ENCODE data around the gene SLC51B. TPM values are rescaled to one million over a fixed set of nuclear protein-coding genes. Genes with fewer than 3 reads are reported as not detected.

SLC51B gene
- total RNA-seq, 6 experiments from 2014 or later, result 0.32 to 10.1 (median 2.7) TPM

GRCh38 chr15:65029736-65030208 lies 15.4 kb upstream of the SLC51B start:
- intact Hi-C loops (cut with DNase I), result loop anchor here (5.0 to 10.0 kb wide), 2 partner anchors 73 to 245 kb away; no protein-coding TSS in a partner anchor
- no peaks in the 10 kb centered on the region for H3K9me3 ChIP-seq
- no peak for DNase-seq
- peaks cover 0 to 12% (median 4%) of the 10 kb centered on the region in 4 donors for H3K36me3 ChIP-seq
- no peaks in the 10 kb centered on the region for H3K27me3 ChIP-seq
- TF ChIP-seq POLR2A (IDR thresholded peaks at IDR 0.05), result no peak
- TF ChIP-seq, protein P1, sequence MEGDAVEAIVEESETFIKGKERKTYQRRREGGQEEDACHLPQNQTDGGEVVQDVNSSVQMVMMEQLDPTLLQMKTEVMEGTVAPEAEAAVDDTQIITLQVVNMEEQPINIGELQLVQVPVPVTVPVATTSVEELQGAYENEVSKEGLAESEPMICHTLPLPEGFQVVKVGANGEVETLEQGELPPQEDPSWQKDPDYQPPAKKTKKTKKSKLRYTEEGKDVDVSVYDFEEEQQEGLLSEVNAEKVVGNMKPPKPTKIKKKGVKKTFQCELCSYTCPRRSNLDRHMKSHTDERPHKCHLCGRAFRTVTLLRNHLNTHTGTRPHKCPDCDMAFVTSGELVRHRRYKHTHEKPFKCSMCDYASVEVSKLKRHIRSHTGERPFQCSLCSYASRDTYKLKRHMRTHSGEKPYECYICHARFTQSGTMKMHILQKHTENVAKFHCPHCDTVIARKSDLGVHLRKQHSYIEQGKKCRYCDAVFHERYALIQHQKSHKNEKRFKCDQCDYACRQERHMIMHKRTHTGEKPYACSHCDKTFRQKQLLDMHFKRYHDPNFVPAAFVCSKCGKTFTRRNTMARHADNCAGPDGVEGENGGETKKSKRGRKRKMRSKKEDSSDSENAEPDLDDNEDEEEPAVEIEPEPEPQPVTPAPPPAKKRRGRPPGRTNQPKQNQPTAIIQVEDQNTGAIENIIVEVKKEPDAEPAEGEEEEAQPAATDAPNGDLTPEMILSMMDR (IDR thresholded peaks at IDR 0.05), result no peak
- 56% methylated on average over 8 of the region's 12 CpGs for WGBS (ENCODE audit: insufficient coverage, low coverage, low lambda C conversion rate, missing lambda C conversion rate)
- peak overlapping the region; percentile 75 to 96 (median 93) for H3K4me3 ChIP-seq
- peaks cover 0 to 26% (median 13%) of the 10 kb centered on the region in 4 donors for H3K4me1 ChIP-seq
- peak overlapping the region in 1 of 3 donors; percentile 54 for H3K27ac ChIP-seq
- no peak for ATAC-seq

- peak overlapping the region; percentile 4 to 69 (median 28) for H3K27ac ChIP-seq
- ATAC-seq (peak; percentile 90 to 95 (median 91)), DNase-seq (peak; percentile 80 to 93 (median 92))
- intact Hi-C loops (cut with DNase I), result loop anchor here (5.0 to 10.0 kb wide), 2 partner anchors 69 to 242 kb away; no protein-coding TSS in a partner anchor
- H3K9me3 ChIP-seq, result no peaks in the 10 kb centered on the region
- 28% methylated on average over 5 of the region's 13 CpGs for WGBS (ENCODE audit: insufficient coverage, low coverage, low lambda C conversion rate, missing lambda C conversion rate)
- TF ChIP-seq, protein P1 (IDR thresholded peaks at IDR 0.05), result peak; percentile 79 to 91 (median 87)
- no peak for TF ChIP-seq POLR2A (IDR thresholded peaks at IDR 0.05)
- H3K4me3 ChIP-seq, result no peak overlapping the region
- H3K36me3 ChIP-seq, result no peaks in the 10 kb centered on the region
- no peaks in the 10 kb centered on the region for H3K27me3 ChIP-seq
- peaks cover 0 to 24% (median 10%) of the 10 kb centered on the region in 4 donors for H3K4me1 ChIP-seq
Measured at GRCh38 chr15:65032801-65033537, 12.2 kb upstream of the SLC51B start.

- H3K27me3 ChIP-seq, result no peaks in the 10 kb centered on the region
- peak overlapping the region; percentile 4 to 69 (median 28) for H3K27ac ChIP-seq
- peaks cover 0 to 17% (median 7%) of the 10 kb centered on the region in 4 donors for H3K4me1 ChIP-seq
- H3K36me3 ChIP-seq, result no peaks in the 10 kb centered on the region
- no peaks in the 10 kb centered on the region for H3K9me3 ChIP-seq
- no peak overlapping the region for H3K4me3 ChIP-seq
- intact Hi-C loops (cut with DNase I), result loop anchor here (5.0 to 10.0 kb wide), 2 partner anchors 69 to 241 kb away; no protein-coding TSS in a partner anchor
- peak; percentile 36 to 59 (median 56) for ATAC-seq
- no peak for DNase-seq
- 4% methylated on average over 4 of the region's 4 CpGs for WGBS (ENCODE audit: insufficient coverage, low coverage, low lambda C conversion rate, missing lambda C conversion rate)
- TF ChIP-seq, protein P1 (IDR thresholded peaks at IDR 0.05), result peak; percentile 59 to 66 (median 62)
- TF ChIP-seq POLR2A (IDR thresholded peaks at IDR 0.05), result no peak
Measured at GRCh38 chr15:65033659-65034269, 11.4 kb upstream of the SLC51B start.

- H3K27me3 ChIP-seq, result no peaks in the 10 kb centered on the region
- H3K9me3 ChIP-seq, result no peaks in the 10 kb centered on the region
- H3K27ac ChIP-seq, result no peak overlapping the region
- TF ChIP-seq, protein P1 (IDR thresholded peaks at IDR 0.05), result no peak
- no peak for TF ChIP-seq POLR2A (IDR thresholded peaks at IDR 0.05)
- H3K4me3 ChIP-seq, result no peak overlapping the region
- H3K4me1 ChIP-seq, result peaks cover 0 to 17% (median 7%) of the 10 kb centered on the region in 4 donors
- no peak for ATAC-seq
- WGBS (ENCODE audit: insufficient coverage, low coverage, low lambda C conversion rate, missing lambda C conversion rate), result 80% methylated on average over 2 of the region's 11 CpGs
- DNase-seq, result no peak
- H3K36me3 ChIP-seq, result no peaks in the 10 kb centered on the region
- intact Hi-C loops (cut with DNase I), result loop anchor here (5.0 to 10.0 kb wide), 2 partner anchors 68 to 240 kb away; no protein-coding TSS in a partner anchor
Measured at GRCh38 chr15:65034719-65035118, 10.5 kb upstream of the SLC51B start.

Data from right lobe of liver (tissue), 6 donors.